SK-N-SH (cell line): ENCODE data around the gene TSPAN14. TPM values are rescaled to one million over a fixed set of nuclear protein-coding genes. Genes with fewer than 3 reads are reported as not detected.

Source experiments
- CTCF ChIA-PET: fragments of 300-600, 350-600 bp; formaldehyde crosslinking; extraction: SDS; loops from one replicate; lab custom pipeline; 2021; lab: Yijun Ruan, JAX
- POLR2A ChIA-PET: fragments of 350-600 bp; sonication (Branson Sonifier 250); formaldehyde crosslinking; extraction: SDS; loops from one replicate; lab custom pipeline; 2020; ENCODE audit warnings: antibody characterized with exemption, inconsistent platforms; lab: Yijun Ruan, JAX
- DNase-seq: peaks from one replicate; pipeline ENCODE4 v3.0.0; 2012
- H2AFZ ChIP-seq: fragments of 200-600 bp; sonication (generic); 2 replicates; pipeline ENCODE4 v1.8.1; 2016; ENCODE audit warnings: antibody characterized with exemption, mild to moderate bottlenecking, low read depth
- H3F3A ChIP-seq: fragments of 200-600 bp; sonication (generic); replicated peaks from 2 replicates; pipeline ENCODE3; 2016; ENCODE audit warnings: antibody characterized with exemption, mild to moderate bottlenecking; ENCODE audit not compliant: insufficient read depth
- H3K27ac ChIP-seq, 2 experiments: fragments of 200-500 bp in 1 of 2; fragments of 200-600 bp in 1 of 2; sonication (Bioruptor generic) in 1 of 2; sonication (generic), shearing (Covaris generic) in 1 of 2; 2 replicates each; pipeline versions ENCODE4 v1.5.1 to v1.6.1; 2014 to 2016; ENCODE audit warnings: low read depth in 2 of 2, inconsistent platforms in 1 of 2, low read length in 1 of 2, mild to moderate bottlenecking in 1 of 2, mixed read lengths in 1 of 2
- H3K27me3 ChIP-seq: fragments of 200-600 bp; sonication (generic), shearing (Covaris generic); 2 replicates; pipeline ENCODE4 v1.6.1; 2016; ENCODE audit warnings: mixed run types; ENCODE audit not compliant: insufficient read depth
- H3K36me3 ChIP-seq, 2 experiments: fragments of 200-500 bp in 1 of 2; fragments of 200-600 bp in 1 of 2; sonication (Bioruptor generic) in 1 of 2; sonication (generic) in 1 of 2; replicated peaks in 1 of 2; 2 replicates each; pipeline versions ENCODE3 to v1.5.1; 2014 to 2016; ENCODE audit warnings: low read length in 1 of 2, mild to moderate bottlenecking in 1 of 2; ENCODE audit not compliant: insufficient read depth in 2 of 2, control insufficient read depth in 1 of 2
- H3K4me1 ChIP-seq, 2 experiments: fragments of 200-500 bp in 1 of 2; fragments of 200-600 bp in 1 of 2; sonication (Bioruptor generic) in 1 of 2; sonication (generic), shearing (Covaris generic) in 1 of 2; 2 replicates each; pipeline versions ENCODE4 v1.5.1 to v1.6.1; 2014 to 2016; ENCODE audit warnings: low read depth in 1 of 2, low read length in 1 of 2, mixed run types in 1 of 2; ENCODE audit not compliant: insufficient read depth in 2 of 2, control insufficient read depth in 1 of 2
- H3K4me2 ChIP-seq: fragments of 200-600 bp; sonication (generic), shearing (Covaris generic); 2 replicates; pipeline ENCODE4 v1.6.1; 2017; ENCODE audit warnings: mixed run types
- H3K4me3 ChIP-seq, 2 experiments: fragments of 200-500 bp in 1 of 2; fragments of 200-600 bp in 1 of 2; sonication (Bioruptor generic) in 1 of 2; sonication (generic), shearing (Covaris generic) in 1 of 2; 2 replicates each; pipeline versions ENCODE4 v1.5.1 to v1.8.1; 2014 to 2016; ENCODE audit warnings: low read depth in 2 of 2, inconsistent platforms in 1 of 2, low read length in 1 of 2, mild to moderate bottlenecking in 1 of 2, mixed read lengths in 1 of 2, moderate library complexity in 1 of 2
- H3K79me2 ChIP-seq: fragments of 200-600 bp; sonication (generic); 2 replicates; pipeline ENCODE4 v1.8.1; 2017; ENCODE audit warnings: mild to moderate bottlenecking; ENCODE audit not compliant: insufficient read depth
- H3K9ac ChIP-seq: fragments of 200-600 bp; sonication (generic); 2 replicates; pipeline ENCODE4 v1.6.1; 2017; ENCODE audit warnings: mixed run types
- H3K9me2 ChIP-seq: fragments of 200-600 bp; sonication (generic); 2 replicates; pipeline ENCODE4 v1.6.1; 2017; ENCODE audit warnings: mixed run types
- H3K9me3 ChIP-seq: fragments of 200-600 bp; sonication (generic); 2 replicates; pipeline ENCODE4 v1.6.1; 2017; ENCODE audit warnings: mixed run types, mild to moderate bottlenecking, moderate library complexity
- H4K20me1 ChIP-seq: fragments of 200-600 bp; sonication (generic); 2 replicates; pipeline ENCODE4 v1.6.1; 2017; ENCODE audit warnings: mild to moderate bottlenecking, mixed run types; ENCODE audit not compliant: insufficient read depth
- ELF1 ChIP-seq: IDR thresholded peaks from 2 replicates; pipeline ENCODE4 v1.4.0; 2012
- EZH2phosphoT487 ChIP-seq: fragments of 200-600 bp; sonication (generic); IDR thresholded peaks from 2 replicates; pipeline ENCODE4 v1.6.1; 2017; ENCODE audit warnings: low read depth, mixed run types, mild to moderate bottlenecking, antibody characterized with exemption, moderate library complexity, borderline replicate concordance
- GABPA ChIP-seq: IDR thresholded peaks from 2 replicates; pipeline ENCODE4 v1.4.0; 2012; ENCODE audit warnings: low read depth, mild to moderate bottlenecking
- MEF2A ChIP-seq: IDR thresholded peaks from 2 replicates; pipeline ENCODE4 v1.4.0; 2012; ENCODE audit warnings: low read depth, borderline replicate concordance
- RAD21 ChIP-seq: IDR thresholded peaks from 2 replicates; pipeline ENCODE4 v1.6.1; 2012; ENCODE audit warnings: mild to moderate bottlenecking, low read length
- RCOR1 ChIP-seq: fragments of 150-350 bp; IDR thresholded peaks from 2 replicates; pipeline ENCODE4 v1.6.1; 2017; ENCODE audit warnings: antibody characterized with exemption, low read length
- RXRA ChIP-seq: IDR thresholded peaks from 2 replicates; pipeline ENCODE4 v1.4.0; 2012; ENCODE audit warnings: low read depth, mild to moderate bottlenecking, borderline replicate concordance
- SMC3 ChIP-seq: IDR thresholded peaks from 2 replicates; pipeline ENCODE4 v1.6.1; 2012; ENCODE audit warnings: low read depth, low read length, improper control_type of control experiment
- WGBS: methylation state at CpG from one replicate; pipeline ENCODE4 v1.1.6; 2017; ENCODE audit warnings: low lambda C conversion rate; 5-methylcytosine and 5-hydroxymethylcytosine counted together
- polyA plus RNA-seq, 3 experiments: library from polyadenylated mRNA; depleted of rRNA; stranded (reverse); fragments of >200 nt; gene quantifications; 2 replicates each; pipeline ENCODE4 v1.2.3, GENCODE V29; 2012
- TF ChIP-seq, protein P1 (sequence below): IDR thresholded peaks from 2 replicates; pipeline ENCODE4 v1.4.0; 2012; ENCODE audit warnings: low read depth, borderline replicate concordance
- TF ChIP-seq, protein P2 (sequence below): fragments of 200-600 bp; sonication (generic); IDR thresholded peaks from 2 replicates; pipeline ENCODE4 v1.6.1; 2017; ENCODE audit warnings: antibody characterized with exemption, mild to moderate bottlenecking, moderate library complexity
- TF ChIP-seq, protein P3 (sequence below): IDR thresholded peaks from 2 replicates; pipeline ENCODE4 v1.6.1; 2012; ENCODE audit warnings: mild to moderate bottlenecking, low read depth, low read length, moderate library complexity

TSPAN14 gene
- polyA plus RNA-seq, 1 of the 3 experiments (the other 2 are of a cell fraction) = 78.1 TPM

DNA sequence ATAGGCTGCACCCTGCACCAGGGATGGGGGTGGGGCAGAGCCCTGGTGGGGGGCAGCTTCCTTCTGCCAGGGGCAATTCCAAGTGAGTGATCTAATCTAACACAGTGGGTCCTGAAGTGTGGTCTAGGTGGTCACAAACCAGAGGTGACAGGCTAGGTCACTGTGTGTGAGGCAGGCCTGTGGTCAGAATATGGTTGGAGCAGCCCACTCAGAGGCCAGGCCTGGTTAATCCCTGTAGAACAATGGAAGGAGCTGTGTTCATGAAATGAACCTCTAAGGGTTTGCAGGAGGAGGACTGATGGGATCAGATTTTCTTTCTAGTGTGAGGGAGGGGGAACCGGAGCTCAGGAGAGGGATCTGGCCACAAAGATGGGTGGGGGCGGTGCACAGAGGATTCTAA, 10.0 kb upstream of the TSPAN14 start (continued):
- TF ChIP-seq MEF2A = no peak
- TF ChIP-seq, protein P1, sequence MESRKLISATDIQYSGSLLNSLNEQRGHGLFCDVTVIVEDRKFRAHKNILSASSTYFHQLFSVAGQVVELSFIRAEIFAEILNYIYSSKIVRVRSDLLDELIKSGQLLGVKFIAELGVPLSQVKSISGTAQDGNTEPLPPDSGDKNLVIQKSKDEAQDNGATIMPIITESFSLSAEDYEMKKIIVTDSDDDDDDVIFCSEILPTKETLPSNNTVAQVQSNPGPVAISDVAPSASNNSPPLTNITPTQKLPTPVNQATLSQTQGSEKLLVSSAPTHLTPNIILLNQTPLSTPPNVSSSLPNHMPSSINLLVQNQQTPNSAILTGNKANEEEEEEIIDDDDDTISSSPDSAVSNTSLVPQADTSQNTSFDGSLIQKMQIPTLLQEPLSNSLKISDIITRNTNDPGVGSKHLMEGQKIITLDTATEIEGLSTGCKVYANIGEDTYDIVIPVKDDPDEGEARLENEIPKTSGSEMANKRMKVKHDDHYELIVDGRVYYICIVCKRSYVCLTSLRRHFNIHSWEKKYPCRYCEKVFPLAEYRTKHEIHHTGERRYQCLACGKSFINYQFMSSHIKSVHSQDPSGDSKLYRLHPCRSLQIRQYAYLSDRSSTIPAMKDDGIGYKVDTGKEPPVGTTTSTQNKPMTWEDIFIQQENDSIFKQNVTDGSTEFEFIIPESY = no peak
- TF ChIP-seq SMC3 = no peak
- TF ChIP-seq GABPA = no peak
- TF ChIP-seq ELF1 = no peak
- TF ChIP-seq RXRA = no peak
- TF ChIP-seq, protein P2, sequence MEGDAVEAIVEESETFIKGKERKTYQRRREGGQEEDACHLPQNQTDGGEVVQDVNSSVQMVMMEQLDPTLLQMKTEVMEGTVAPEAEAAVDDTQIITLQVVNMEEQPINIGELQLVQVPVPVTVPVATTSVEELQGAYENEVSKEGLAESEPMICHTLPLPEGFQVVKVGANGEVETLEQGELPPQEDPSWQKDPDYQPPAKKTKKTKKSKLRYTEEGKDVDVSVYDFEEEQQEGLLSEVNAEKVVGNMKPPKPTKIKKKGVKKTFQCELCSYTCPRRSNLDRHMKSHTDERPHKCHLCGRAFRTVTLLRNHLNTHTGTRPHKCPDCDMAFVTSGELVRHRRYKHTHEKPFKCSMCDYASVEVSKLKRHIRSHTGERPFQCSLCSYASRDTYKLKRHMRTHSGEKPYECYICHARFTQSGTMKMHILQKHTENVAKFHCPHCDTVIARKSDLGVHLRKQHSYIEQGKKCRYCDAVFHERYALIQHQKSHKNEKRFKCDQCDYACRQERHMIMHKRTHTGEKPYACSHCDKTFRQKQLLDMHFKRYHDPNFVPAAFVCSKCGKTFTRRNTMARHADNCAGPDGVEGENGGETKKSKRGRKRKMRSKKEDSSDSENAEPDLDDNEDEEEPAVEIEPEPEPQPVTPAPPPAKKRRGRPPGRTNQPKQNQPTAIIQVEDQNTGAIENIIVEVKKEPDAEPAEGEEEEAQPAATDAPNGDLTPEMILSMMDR = no peak

DNA sequence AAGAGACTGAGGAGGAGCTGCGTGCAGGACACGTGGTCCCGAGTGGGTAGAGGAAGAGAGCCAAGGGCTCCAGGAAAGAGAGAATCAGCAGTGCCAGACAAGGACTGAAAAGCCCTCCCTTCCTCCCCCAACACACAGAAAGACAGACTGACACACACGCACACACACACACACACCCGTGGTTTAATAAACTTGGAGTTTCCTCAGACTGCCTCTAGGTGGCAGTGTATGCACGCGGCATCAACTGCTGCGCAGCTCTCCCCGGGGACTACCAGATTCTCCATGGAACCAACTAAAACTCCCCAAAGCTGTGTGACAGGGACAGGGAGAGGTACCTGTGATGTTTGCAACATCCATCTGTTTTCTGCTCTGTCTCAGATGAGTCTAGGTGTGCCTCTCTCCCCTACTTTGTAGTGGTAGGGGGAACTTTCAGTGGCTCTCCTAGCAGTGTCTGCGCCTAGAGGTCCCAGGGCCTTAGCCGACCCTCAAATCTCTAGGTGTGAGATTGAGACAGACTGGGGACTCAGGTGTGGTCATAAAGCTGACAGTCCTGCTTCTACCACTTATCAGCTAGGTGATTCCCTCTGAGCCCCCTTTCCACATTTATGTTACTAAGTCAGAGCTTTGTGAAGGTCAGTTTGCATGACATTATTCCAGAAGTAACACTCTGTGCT, 9.3 kb upstream of the TSPAN14 start:
- no peaks in the 10 kb centered on the region for H3K27me3 ChIP-seq
- no peak overlapping the region for H3K9ac ChIP-seq
- H3K27ac ChIP-seq = no peak overlapping the region
- H3K9me2 ChIP-seq = no peaks in the 10 kb centered on the region
- H3K4me2 ChIP-seq = no peak overlapping the region
- no peaks in the 10 kb centered on the region for H4K20me1 ChIP-seq
- ChIA-PET POLR2A (interaction anchor here (1.4 to 2.5 kb wide), 2 partner anchors 37 to 61 kb away, joined by 7 to 9 read pairs; partner anchors contain the start of gene PRXL2A), CTCF (interaction anchor here (0.6 to 35.3 kb wide), 42 partner anchors 9 to 479 kb away, joined by 3 to 602 read pairs (median 6); partner anchors contain the start of genes PRXL2A and TSPAN14)
- H3F3A ChIP-seq = peaks cover 6% of the 10 kb centered on the region
- peak; percentile 58 for DNase-seq
- WGBS = 35% methylated on average over 8 of the region's 11 CpGs
- H3K36me3 ChIP-seq = no peaks in the 10 kb centered on the region
- H3K79me2 ChIP-seq = no peaks in the 10 kb centered on the region
- H3K4me1 ChIP-seq = peaks cover 11 to 22% of the 10 kb centered on the region in 2 experiments; a peak in 3 of 4 replicates
- no peaks in the 10 kb centered on the region for H3K9me3 ChIP-seq
- no peak overlapping the region for H3K4me3 ChIP-seq
- TF ChIP-seq EZH2phosphoT487 (no peak), RXRA (no peak), RAD21 (peak; percentile 85), RCOR1 (no peak), SMC3 (peak; percentile 78)
- TF ChIP-seq, protein P3, sequence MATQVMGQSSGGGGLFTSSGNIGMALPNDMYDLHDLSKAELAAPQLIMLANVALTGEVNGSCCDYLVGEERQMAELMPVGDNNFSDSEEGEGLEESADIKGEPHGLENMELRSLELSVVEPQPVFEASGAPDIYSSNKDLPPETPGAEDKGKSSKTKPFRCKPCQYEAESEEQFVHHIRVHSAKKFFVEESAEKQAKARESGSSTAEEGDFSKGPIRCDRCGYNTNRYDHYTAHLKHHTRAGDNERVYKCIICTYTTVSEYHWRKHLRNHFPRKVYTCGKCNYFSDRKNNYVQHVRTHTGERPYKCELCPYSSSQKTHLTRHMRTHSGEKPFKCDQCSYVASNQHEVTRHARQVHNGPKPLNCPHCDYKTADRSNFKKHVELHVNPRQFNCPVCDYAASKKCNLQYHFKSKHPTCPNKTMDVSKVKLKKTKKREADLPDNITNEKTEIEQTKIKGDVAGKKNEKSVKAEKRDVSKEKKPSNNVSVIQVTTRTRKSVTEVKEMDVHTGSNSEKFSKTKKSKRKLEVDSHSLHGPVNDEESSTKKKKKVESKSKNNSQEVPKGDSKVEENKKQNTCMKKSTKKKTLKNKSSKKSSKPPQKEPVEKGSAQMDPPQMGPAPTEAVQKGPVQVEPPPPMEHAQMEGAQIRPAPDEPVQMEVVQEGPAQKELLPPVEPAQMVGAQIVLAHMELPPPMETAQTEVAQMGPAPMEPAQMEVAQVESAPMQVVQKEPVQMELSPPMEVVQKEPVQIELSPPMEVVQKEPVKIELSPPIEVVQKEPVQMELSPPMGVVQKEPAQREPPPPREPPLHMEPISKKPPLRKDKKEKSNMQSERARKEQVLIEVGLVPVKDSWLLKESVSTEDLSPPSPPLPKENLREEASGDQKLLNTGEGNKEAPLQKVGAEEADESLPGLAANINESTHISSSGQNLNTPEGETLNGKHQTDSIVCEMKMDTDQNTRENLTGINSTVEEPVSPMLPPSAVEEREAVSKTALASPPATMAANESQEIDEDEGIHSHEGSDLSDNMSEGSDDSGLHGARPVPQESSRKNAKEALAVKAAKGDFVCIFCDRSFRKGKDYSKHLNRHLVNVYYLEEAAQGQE = no peak
- TF ChIP-seq, protein P2 = peak; percentile 64
- peak overlapping the region; percentile 78; the same call in 1 of the 2 replicates for H2AFZ ChIP-seq
